AG09309 (cell line): ENCODE measurements around the gene HEXA.
A peak's percentile ranks its signal among the peaks of the same experiment; 100 is the strongest.

ENCODE experiments used
- DNase-seq: peaks from one replicate; pipeline ENCODE4 v3.0.0-alpha.2; 2010; ENCODE audit warnings: low read depth
- H3K4me3 ChIP-seq: 2 replicates; pipeline ENCODE4 v1.5.1; 2011; ENCODE audit warnings: mild to moderate bottlenecking, low read depth, low read length, moderate library complexity; ENCODE audit not compliant: control insufficient read depth
- CTCF ChIP-seq: IDR thresholded peaks from 2 replicates; pipeline ENCODE4 v1.5.1; 2011; ENCODE audit warnings: mild to moderate bottlenecking, low read depth, low read length, inconsistent platforms; ENCODE audit not compliant: insufficient read depth, control insufficient read depth; ENCODE audit errors: missing control alignments

Gene HEXA

GRCh38 chr15:72342385-72342784 lies 33.4 kb downstream of the HEXA start:
- H3K4me3 ChIP-seq, result no peak overlapping the region
- peak; percentile 44 for TF ChIP-seq CTCF
- DNase-seq, result no peak

GRCh38 chr15:72341361-72341760 lies 34.5 kb downstream of the HEXA start:
- no peak for DNase-seq
- H3K4me3 ChIP-seq, result no peak overlapping the region
- TF ChIP-seq CTCF, result no peak

- DNase-seq, result no peak
- no peak for TF ChIP-seq CTCF
- H3K4me3 ChIP-seq, result no peak overlapping the region
Observed at GRCh38 chr15:72340366-72340765, 35.4 kb downstream of the HEXA start.

- TF ChIP-seq CTCF, result no peak
- DNase-seq, result peak; percentile 98
- H3K4me3 ChIP-seq, result no peak overlapping the region
Observed at GRCh38 chr15:72339777-72340177, 36.0 kb downstream of the HEXA start.

- no peak for TF ChIP-seq CTCF
- no peak overlapping the region for H3K4me3 ChIP-seq
- peak; percentile 99 for DNase-seq
Observed at GRCh38 chr15:72338617-72339321, 37.0 kb downstream of the HEXA start.

GRCh38 chr15:72338148-72338547 lies 37.7 kb downstream of the HEXA start:
- DNase-seq, result no peak
- no peak overlapping the region for H3K4me3 ChIP-seq
- TF ChIP-seq CTCF, result no peak

- H3K4me3 ChIP-seq, result no peak overlapping the region
- no peak for TF ChIP-seq CTCF
- no peak for DNase-seq
Observed at GRCh38 chr15:72334842-72335241, 41.0 kb downstream of the HEXA start.
